DND-41 (cell line): ENCODE data around the gene KLLN.

Experiments used
- ATAC-seq: fragments of 200-7000 bp; cut with Tn5 transposase; 3 replicates; pipeline ENCODE4 v1.9.1; 2021; ENCODE audit warnings: low read depth; ENCODE audit not compliant: insufficient read depth
- DNase-seq: peaks from one replicate; pipeline ENCODE4 v3.0.0-alpha.2; 2020
- H2AFZ ChIP-seq: 2 replicates; pipeline ENCODE4 v1.6.0; 2012; ENCODE audit warnings: low read depth, low read length
- H3K27ac ChIP-seq: 2 replicates; pipeline ENCODE4 v1.5.1; 2012; ENCODE audit warnings: low read length, inconsistent platforms
- H3K27me3 ChIP-seq: fragments of 200-600 bp; sonication (generic); 2 replicates; pipeline ENCODE4 v1.6.0; 2012; ENCODE audit warnings: low read length, mild to moderate bottlenecking, inconsistent platforms; ENCODE audit not compliant: insufficient read depth, poor library complexity
- H3K36me3 ChIP-seq: 2 replicates; pipeline ENCODE4 v1.5.1; 2012; ENCODE audit warnings: low read length, inconsistent platforms; ENCODE audit not compliant: insufficient read depth
- H3K4me1 ChIP-seq: 2 replicates; pipeline ENCODE4 v1.5.1; 2012; ENCODE audit warnings: mild to moderate bottlenecking, low read length; ENCODE audit not compliant: insufficient read depth
- H3K4me2 ChIP-seq: 2 replicates; pipeline ENCODE4 v1.6.0; 2012; ENCODE audit warnings: mild to moderate bottlenecking, moderate library complexity, low read length, inconsistent platforms; ENCODE audit not compliant: insufficient read depth
- H3K4me3 ChIP-seq, 2 experiments: fragments of 200-600 bp in 1 of 2; shearing (Covaris generic) in 1 of 2; 2 replicates each; pipeline ENCODE4 v1.5.1; 2012 to 2016; ENCODE audit warnings: inconsistent platforms in 2 of 2, low read length in 2 of 2, mild to moderate bottlenecking in 2 of 2, low read depth in 1 of 2, moderate library complexity in 1 of 2
- H3K79me2 ChIP-seq: 2 replicates; pipeline ENCODE4 v1.6.0; 2012; ENCODE audit warnings: low read length, inconsistent platforms; ENCODE audit not compliant: insufficient read depth
- H3K9ac ChIP-seq: 2 replicates; pipeline ENCODE4 v1.6.0; 2012; ENCODE audit warnings: low read depth, mild to moderate bottlenecking, inconsistent platforms, low read length, moderate library complexity
- H3K9me3 ChIP-seq: 2 replicates; pipeline ENCODE4 v1.5.1; 2012; ENCODE audit warnings: low read length, moderate library complexity, mild to moderate bottlenecking, inconsistent platforms; ENCODE audit not compliant: insufficient read depth, severe bottlenecking
- H4K20me1 ChIP-seq: 2 replicates; pipeline ENCODE4 v1.6.0; 2012; ENCODE audit warnings: low read length; ENCODE audit not compliant: insufficient read depth
- EZH2 ChIP-seq: IDR thresholded peaks from 3 replicates; pipeline ENCODE4 v1.6.1; 2012; ENCODE audit warnings: borderline replicate concordance, low read depth, mild to moderate bottlenecking, moderate library complexity, low read length, inconsistent platforms; ENCODE audit not compliant: severe bottlenecking
- TF ChIP-seq, protein P1 (sequence below): IDR thresholded peaks from 2 replicates; pipeline ENCODE4 v1.5.1; 2012; ENCODE audit warnings: borderline replicate concordance, low read length, moderate library complexity, mild to moderate bottlenecking; ENCODE audit not compliant: poor library complexity, severe bottlenecking; ENCODE audit errors: extremely low read depth

The KLLN gene

DNA sequence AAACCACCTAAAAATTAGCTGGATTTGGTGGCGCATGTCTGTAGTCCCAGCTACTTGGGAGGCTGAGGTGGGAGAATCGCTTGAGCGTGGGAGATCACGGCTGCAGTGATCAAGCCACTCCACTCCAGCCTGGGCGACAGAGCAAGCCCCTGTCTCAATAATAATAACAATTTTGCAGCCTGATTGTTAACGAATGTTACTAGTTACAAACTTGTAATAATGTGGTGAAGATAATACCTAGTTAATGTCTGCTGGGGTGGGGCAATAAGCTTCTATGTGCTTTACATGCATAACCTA is 44.1 kb downstream of the KLLN start:
- ATAC-seq (no peak), DNase-seq (no peak)
- TF ChIP-seq, protein P1, sequence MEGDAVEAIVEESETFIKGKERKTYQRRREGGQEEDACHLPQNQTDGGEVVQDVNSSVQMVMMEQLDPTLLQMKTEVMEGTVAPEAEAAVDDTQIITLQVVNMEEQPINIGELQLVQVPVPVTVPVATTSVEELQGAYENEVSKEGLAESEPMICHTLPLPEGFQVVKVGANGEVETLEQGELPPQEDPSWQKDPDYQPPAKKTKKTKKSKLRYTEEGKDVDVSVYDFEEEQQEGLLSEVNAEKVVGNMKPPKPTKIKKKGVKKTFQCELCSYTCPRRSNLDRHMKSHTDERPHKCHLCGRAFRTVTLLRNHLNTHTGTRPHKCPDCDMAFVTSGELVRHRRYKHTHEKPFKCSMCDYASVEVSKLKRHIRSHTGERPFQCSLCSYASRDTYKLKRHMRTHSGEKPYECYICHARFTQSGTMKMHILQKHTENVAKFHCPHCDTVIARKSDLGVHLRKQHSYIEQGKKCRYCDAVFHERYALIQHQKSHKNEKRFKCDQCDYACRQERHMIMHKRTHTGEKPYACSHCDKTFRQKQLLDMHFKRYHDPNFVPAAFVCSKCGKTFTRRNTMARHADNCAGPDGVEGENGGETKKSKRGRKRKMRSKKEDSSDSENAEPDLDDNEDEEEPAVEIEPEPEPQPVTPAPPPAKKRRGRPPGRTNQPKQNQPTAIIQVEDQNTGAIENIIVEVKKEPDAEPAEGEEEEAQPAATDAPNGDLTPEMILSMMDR: no peak
- TF ChIP-seq EZH2: no peak
- H3K79me2 ChIP-seq: peaks cover 38% of the 10 kb centered on the region
- peak overlapping the region; percentile 93 to 96; a peak in 3 of 4 replicates for H3K4me3 ChIP-seq
- H2AFZ ChIP-seq: peak overlapping the region; percentile 99
- H3K4me2 ChIP-seq: peak overlapping the region; percentile 97
- peaks cover 47% of the 10 kb centered on the region for H3K4me1 ChIP-seq
- H3K27me3 ChIP-seq: no peaks in the 10 kb centered on the region
- peak overlapping the region; percentile 89 for H3K9ac ChIP-seq
- peaks cover 3% of the 10 kb centered on the region for H3K36me3 ChIP-seq
- H4K20me1 ChIP-seq: peaks cover 24% of the 10 kb centered on the region
- H3K27ac ChIP-seq: peak overlapping the region; percentile 91; the same call in 1 of the 2 replicates
- no peaks in the 10 kb centered on the region for H3K9me3 ChIP-seq

DNA sequence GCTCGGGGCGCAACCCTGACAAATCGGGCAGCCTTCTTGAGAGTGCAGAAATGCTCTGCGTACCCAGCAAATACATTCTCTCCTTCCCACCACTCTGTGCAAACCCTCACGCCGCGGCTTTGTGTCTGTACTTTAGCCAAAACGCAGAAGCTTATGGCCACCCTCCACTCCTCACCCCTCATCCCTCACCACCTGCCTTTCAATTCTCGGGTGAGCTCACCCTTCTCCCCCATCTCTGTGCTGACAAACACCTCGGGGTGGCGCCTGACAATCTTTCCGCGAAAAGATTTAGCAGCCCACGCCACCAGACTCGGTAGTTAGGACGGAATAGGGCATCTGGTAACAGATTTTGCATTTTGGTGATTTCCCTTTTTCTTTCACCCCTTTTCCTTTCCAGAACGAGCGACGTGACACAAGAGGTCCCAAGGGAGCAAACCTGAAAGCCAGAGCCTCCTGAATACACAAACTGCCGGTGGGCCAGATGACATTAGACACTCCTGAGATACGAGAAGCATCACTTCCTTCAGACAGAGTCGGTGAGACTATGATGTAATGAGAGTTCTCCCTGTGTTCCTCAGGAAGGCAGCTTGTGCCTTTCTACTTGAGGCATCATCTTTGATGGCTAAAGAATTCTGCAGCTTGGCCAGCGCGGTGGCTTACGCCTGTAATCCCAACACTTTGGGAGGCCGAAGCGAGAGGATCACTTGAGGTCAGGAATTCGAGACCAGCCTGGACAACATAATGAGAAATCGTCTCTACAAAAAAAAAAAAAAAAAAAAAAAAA is 44.6 kb downstream of the KLLN start:
- peak overlapping the region; percentile 91 for H3K27ac ChIP-seq
- ATAC-seq (peak; percentile 54), DNase-seq (peak; percentile 56)
- peaks cover 24% of the 10 kb centered on the region for H4K20me1 ChIP-seq
- TF ChIP-seq, protein P1: peak; percentile 47
- no peak for TF ChIP-seq EZH2
- peaks cover 47% of the 10 kb centered on the region for H3K4me1 ChIP-seq
- peak overlapping the region; percentile 89 for H3K9ac ChIP-seq
- H3K36me3 ChIP-seq: peaks cover 8% of the 10 kb centered on the region
- H3K4me3 ChIP-seq: peak overlapping the region; percentile 93 to 96
- no peaks in the 10 kb centered on the region for H3K9me3 ChIP-seq
- H3K79me2 ChIP-seq: peaks cover 44% of the 10 kb centered on the region
- H3K4me2 ChIP-seq: peak overlapping the region; percentile 97
- H3K27me3 ChIP-seq: no peaks in the 10 kb centered on the region
- H2AFZ ChIP-seq: peak overlapping the region; percentile 99

DNA sequence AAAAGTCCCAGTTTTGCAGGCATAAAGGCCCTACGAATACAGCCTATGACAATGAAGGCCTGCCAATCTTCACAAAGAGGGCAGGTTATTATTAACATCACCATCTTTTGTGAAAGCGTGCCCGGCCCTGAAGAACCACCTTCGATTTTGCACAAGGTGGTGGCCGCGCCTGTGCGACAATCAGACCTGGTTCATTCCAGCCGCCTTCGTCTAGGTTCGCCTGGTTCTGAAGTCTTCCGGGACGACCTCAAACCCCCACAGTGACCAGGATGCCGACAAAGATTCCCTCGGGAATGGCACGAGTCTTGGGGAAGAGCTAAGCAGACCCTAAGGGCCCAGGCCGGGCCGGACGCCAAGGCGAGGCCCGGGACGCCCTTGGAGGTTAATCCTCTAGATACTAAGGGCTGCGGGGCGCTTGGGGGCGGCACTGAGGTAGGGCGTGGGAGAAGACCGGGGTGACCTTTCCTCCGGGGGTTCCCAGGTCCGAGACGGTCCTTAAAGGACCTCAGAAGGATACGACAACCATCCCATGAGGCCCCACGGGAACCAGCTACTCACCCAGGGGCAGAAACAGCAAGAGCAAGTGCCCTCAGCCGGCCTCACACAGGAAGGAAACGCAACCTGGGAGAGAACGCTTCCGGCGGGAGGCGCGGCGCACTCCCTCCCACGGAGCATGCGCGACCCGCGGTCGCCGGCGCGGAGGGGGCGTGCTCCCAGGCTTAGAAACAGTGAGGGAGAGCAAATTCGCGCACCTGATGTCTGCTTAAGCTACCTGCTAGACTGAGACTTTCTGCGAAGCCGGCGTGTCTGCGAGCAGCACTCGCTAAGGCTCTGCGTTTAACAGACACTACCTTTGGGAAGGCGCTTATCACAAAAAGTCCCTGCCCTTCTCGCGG is 45.5 kb downstream of the KLLN start, which contains the start of gene ATAD1:
Gene ATAD1 (minus strand): TSS at position 618 of the 896 bp plus-strand sequence. CDS start 3,627 bp downstream, outside the sequence.
- ATAC-seq (peak; percentile 93), DNase-seq (peak; percentile 92)
- H3K27ac ChIP-seq: peak within 1 kb of the TSS; percentile 91
- H3K4me3 ChIP-seq: peak within 1 kb of the TSS; percentile 93 to 96
- peaks cover 24% of the 10 kb centered on the region for H4K20me1 ChIP-seq
- peaks cover 47% of the 10 kb centered on the region for H3K4me1 ChIP-seq
- H3K9ac ChIP-seq: peak within 1 kb of the TSS; percentile 89
- H3K9me3 ChIP-seq: no peaks in the 10 kb centered on the region
- TF ChIP-seq EZH2: no peak
- TF ChIP-seq, protein P1: peak; percentile 41
- peaks cover 52% of the 10 kb centered on the region for H3K79me2 ChIP-seq
- H3K4me2 ChIP-seq: peak within 1 kb of the TSS; percentile 97
- H2AFZ ChIP-seq: peak within 1 kb of the TSS; percentile 99
- H3K27me3 ChIP-seq: no peaks in the 10 kb centered on the region
- H3K36me3 ChIP-seq: peaks cover 16% of the 10 kb centered on the region
